Hippocampal formation (tissue), 2 donors: ENCODE measurements around the gene ATP4B.

Experiments
- DNase-seq, 2 donors: peaks; one replicate each; lab custom pipeline; 2025; lab: John Stamatoyannopoulos, UW

Gene ATP4B

DNA sequence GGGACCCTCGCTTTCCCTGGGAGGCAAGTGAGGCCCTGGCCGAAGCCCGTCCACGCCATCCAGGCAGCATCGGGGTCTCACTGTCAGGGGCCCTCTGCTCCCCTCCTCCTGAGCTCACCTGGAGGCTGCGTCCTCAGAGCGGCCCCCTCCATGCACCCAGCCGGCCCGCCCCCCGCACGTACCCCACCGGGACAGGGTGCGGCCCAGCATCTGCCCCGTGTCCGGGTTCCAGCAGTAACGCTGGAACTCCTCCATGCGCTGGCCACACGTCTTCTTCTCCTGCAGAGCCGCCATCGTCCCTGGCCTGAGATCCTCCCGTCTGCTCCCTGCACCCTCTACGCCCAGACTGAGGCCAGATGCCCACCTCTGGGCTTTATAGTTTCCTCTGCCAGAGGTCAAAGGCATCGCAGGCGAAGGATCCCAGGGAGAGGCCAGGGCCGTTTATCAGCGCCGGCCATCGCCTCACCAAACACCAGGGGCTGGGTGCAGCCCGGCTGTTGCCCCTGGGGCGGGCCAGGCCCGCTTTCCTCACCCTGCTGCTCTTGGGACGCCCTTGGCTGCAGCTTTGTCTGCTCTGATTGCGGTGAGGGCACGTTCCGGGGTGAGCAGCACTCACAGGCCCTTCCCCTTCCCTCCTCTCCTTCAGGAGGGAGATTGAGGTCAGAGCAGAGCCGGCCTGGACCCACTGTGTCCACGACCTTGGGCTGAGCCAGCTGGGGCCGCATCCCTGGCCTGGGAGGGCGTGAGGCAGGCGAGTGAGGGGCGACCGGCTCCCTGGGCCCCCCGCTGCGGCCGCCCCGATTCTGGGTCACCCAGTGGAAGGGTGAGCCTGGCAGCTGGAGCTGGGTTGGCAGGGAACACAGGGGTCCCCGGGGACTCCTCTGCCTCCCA lies at the start of gene ATP4B:
Gene ATP4B, minus strand, starts transcription at position 348 of the 891 bp plus-strand sequence. Its CDS starts 54 bp downstream, at position 294.
- no peak for DNase-seq

- no peak for DNase-seq
Observed at GRCh38 chr13:113672002-113672651, 14.1 kb upstream of the ATP4B start.

GRCh38 chr13:113671066-113672001 lies 13.3 kb upstream of the ATP4B start:
- no peak for DNase-seq

GRCh38 chr13:113670541-113670940 lies 12.5 kb upstream of the ATP4B start:
- DNase-seq = no peak

GRCh38 chr13:113669755-113670341 lies 11.8 kb upstream of the ATP4B start:
- DNase-seq = no peak

DNA sequence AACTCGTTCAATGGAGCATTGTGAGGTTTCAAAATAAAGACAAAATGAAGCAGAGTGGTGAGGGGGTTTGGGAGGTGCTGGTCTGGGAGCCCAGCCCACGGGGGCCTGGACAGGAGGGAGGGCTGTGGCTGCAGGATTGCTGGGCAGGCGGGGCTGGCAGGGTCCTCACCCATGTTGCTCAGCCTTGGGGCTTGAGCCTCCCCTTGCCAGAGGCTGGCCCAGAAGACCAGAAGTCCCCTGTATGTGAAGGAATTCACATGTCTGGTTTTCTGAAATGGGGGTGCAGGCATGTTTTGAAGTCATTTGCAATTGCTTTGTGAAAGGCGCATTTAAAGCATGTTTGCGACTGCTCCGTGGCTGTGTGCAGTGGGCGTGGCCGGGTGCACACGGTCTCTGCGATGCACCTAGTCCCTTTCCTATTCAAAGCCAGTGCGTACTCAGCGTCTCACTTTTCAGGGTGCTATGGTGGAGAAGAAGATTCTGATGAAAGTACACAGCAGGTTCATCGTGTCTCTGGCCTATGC lies 11.3 kb upstream of the ATP4B start:
- no peak for DNase-seq

GRCh38 chr13:113668491-113668971 lies 10.5 kb upstream of the ATP4B start:
- no peak for DNase-seq

DNA sequence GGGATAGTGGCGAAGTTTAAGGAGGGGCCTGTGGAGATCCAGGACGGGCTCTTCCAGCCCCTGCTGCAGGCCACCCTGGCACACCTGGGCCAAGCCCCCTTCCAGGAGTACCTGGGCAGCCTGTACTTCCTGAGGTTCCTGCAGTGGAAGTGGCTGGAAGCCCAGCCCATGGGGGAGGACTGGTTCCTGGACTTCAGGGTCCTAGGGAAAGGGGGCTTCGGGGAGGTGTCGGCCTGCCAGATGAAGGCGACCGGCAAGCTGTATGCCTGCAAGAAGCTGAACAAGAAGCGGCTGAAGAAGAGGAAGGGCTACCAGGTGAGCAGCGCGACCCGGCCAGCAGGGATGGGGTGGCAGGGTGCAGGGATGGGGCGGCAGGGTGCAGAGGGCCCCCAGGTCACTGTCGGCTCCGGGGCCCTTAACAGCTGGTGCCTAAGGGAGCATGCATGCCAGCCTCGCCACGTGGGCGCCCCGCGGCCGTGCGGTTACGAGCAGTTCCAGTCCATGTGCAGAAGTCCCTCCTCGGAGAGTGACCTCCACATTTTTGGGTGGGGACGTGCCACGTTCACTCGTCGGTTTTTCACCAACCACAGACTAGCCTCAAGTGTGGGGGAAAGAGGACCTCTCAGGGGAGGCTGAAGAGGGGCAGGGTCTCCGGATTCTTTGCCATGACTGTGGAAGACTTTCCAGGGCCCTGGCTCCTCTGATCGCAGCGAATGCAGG lies 9.9 kb upstream of the ATP4B start:
- DNase-seq = no peak

DNA sequence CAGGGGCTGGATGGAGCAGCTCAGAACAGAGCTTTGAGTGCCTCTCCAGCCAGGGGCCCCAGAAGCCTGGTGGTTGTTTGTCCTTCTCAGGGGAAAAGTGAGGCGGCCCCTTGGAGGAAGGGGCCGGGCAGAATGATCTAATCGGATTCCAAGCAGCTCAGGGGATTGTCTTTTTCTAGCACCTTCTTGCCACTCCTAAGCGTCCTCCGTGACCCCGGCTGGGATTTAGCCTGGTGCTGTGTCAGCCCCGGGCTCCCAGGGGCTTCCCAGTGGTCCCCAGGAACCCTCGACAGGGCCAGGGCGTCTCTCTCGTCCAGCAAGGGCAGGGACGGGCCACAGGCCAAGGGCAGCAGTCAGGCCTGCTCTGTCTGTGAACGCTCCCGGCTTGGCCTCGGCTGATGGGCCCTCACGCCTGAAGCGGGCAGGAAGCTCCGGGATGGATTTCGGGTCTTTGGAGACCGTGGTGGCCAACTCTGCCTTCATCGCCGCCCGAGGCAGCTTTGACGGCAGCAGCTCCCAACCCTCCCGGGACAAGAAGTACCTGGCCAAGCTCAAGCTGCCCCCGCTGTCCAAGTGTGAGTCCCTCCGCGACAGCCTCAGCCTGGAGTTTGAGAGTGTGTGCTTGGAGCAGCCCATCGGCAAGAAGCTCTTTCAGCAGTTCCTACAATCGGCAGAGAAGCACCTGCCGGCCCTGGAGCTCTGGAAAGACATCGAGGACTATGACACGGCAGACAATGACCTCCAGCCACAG lies 9.1 kb upstream of the ATP4B start, which contains the start of gene GRK1:
Gene GRK1, plus strand, starts transcription at position 269 of the 751 bp plus-strand sequence. Its CDS starts 168 bp downstream, at position 437.
- DNase-seq = no peak

GRCh38 chr13:113666329-113666670 lies 8.3 kb upstream of the ATP4B start:
- DNase-seq = no peak

DNA sequence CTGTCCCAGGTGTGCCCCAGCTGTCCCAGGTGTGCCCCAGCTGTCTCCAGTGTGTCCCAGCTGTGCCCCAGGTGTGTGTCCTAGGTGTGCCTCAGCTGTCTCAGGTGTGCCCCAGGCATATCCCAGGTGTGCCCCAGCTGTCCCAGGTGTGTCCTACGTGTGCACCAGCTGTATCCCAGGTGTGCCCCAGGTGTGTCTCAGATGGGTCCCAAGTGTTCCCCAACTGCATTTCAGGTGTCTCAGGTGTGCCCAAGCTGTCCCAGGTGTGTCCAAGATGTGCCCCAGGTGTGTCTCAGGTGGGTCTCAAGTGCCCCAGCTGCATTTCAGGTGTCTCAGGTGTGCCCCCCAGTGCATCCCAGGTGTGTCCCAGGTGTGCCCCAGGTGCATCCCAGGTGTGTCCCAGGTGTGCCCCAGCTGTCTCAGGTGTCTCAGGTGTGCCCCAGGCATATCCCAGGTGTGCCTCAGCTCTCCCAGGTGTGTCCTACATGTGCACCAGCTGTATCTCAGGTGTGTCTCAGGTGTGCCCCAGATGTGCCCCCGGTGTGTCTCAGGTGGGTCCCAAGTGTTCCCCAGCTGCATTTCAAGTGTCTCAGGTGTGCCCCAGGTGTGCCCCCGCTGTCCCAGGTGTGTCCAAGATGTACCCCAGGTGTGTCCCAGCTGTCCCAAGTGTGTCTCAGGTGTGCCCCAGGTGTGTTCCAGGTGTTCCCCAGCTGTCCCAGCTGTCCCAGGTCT lies 7.8 kb upstream of the ATP4B start:
- DNase-seq = no peak

DNA sequence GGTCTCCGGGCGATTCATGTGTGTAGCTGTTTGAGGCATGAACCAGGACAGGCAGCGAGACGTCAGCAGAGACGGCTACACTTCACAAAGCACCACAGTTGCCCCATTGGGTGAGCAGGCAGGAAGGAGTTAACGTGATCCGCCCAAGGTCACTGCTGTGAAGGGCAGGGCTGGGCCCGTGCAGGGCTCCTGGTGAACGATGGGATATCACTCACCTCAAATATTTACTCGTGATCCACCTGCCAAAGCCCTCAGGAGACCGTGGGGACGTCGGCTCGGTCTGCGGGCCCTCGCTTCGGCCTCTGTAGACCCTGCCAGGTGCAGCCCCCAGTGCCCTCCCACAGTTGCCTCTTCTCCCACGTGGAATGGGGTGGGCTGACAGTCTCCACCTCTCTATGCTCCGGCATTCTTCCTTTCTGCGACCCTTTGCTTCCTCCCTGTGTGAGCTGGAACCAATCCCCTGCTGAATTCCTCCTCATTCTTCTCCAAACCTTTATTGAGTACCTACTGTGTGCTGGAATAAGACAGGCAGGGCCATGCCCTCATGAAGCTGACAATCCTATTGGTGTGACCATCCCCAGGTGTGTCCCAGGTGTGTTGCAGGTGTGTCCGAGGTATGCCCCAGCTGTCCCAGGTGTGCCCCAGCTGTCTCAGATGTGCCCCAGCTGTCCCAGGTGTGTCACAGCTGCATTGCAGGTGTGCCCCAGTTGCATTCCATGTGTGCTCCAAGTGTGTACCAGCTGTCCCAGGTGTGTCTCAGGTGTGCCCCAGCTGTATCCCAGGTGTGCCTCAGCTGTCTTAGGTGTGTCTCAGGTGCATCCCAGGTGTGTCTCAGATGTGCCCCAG lies 7.0 kb upstream of the ATP4B start:
- no peak for DNase-seq

- no peak for DNase-seq
Observed at GRCh38 chr13:113663934-113664333, 5.9 kb upstream of the ATP4B start.

DNA sequence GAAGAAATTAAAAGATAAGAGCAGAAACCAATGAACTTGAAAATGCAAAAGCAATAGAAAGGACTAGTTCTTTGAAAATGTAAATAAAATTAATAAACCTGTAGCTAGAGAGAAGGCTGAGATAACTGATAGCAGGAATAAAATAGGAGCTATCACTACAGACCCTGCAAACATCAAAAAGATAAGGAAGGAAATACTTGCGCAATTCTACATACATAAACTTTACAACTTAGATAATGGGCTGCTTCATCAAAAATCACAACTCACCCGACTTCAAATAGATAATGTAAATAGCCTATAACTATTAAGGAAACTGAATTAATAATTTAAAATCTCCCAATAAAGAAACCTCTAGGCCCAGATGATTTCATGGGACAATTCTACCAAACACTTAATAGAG lies 3.5 kb upstream of the ATP4B start:
- DNase-seq = no peak

DNA sequence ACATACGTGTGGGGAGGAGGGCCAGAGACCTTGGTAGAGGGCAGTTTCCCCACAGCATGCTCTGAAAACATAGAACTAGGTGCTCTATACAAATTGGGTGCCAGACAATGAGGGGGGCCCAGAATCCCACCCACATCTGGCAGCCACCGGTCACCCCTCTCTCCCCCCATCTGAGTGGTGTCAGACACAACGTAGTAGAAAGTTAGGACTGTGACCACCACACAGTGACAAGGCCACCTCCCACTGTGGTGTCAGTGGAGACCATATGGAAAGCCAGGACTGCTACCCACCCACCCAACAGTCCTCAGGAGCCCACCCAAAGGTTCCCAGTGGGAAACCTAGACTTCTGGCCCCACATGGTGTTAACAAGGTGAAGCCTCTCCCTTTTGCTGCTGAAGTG lies 2.1 kb upstream of the ATP4B start:
- no peak for DNase-seq

DNA sequence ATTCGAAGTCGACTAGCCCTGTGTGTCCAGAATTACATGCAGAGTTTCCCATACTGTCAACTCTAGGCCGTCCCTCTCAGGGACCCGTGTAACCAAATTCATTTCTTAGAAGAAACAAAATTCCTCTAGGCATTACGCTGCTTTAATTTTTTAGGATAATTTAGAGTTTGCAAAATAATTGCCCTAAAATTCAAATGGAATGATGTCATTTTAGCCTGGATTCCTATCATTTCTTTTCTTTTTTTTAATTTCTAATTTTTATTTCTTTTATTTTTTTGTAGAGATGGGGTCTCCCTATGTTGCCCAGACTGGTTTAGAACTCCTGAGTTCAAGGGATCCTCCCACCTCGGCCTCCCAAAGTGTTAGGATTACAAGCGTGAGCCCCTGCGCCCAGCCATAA lies 1.3 kb upstream of the ATP4B start:
- DNase-seq = no peak

DNA sequence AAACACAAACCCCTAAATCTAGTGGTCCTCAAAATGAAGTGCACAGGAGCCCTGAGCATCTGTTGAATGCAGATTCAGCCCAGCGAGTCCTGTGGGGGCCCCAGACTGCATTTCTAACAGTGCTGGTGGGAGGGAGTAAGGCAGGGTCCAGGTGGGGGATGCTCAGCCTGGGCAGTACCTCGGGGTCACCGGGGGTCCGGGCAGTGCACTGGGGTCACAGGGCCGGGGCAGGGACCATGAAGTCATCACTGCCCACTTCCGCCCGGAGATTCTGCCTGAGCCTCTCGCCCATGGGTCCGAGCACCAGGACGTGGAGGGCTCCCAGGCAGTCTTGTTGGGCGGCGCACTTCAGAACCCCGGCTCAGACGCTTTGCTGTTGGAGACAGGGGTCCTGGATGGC lies 838 bp upstream of the ATP4B start:
- no peak for DNase-seq
